ENCODE data around the gene ENO2.

The ENO2 gene

GRCh38 chr12:6959058-6959804, 44.9 kb downstream of the ENO2 start:
- in situ Hi-C loops (cut with MboI; ENCODE audit: low sequenced_read_pairs), result no loop called here

DNA sequence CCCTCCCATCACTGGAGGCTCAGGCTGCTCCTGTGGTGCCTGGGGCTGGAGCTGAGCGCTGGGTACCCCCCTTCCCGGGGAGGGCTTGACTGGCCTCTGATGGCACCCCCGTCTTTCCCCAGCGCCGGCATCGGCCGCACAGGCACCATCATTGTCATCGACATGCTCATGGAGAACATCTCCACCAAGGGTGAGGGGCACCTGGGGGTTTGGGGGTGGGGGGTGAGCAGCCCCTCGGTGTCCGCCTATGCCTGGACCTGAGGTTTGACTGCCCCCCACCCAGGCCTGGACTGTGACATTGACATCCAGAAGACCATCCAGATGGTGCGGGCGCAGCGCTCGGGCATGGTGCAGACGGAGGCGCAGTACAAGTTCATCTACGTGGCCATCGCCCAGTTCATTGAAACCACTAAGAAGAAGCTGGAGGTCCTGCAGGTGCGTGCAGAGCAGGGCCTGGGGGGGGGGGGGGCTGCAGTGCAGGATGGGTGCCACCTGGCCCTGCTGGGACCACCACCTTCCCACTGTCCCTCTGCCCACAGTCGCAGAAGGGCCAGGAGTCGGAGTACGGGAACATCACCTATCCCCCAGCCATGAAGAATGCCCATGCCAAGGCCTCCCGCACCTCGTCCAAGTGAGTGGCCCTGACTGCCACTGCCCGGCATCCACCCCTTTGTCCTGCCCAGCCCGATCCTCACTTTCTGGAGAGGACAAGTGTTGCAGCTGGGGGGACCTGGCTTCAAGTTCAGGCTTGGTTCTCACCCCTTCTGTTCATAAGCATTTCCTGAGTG, 45.6 kb downstream of the ENO2 start:
- in situ Hi-C loops (cut with MboI; ENCODE audit: low sequenced_read_pairs), result no loop called here

- in situ Hi-C loops (cut with MboI; ENCODE audit: low sequenced_read_pairs), result no loop called here
Measured at GRCh38 chr12:6960593-6961277, 46.4 kb downstream of the ENO2 start.

DNA sequence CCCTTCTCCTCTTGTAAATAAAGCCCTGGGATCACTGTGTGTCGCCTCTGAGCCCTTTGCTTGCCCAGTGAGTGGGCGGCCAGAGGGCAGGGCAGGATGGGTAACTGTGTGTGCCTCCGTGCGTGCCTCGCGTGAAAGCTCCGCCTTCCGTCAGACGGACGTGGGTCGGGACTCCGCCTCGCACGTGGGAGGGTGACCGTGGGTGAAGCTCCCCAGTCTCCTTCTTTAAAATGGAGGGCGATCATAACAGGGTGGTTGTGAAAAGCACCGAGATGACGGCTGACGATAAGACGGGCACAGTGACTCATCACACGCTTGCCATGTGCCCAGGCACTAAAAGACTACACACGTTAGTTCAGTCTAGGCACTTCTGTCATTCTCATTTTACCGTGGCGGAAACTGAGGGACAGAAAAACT, 46.9 kb downstream of the ENO2 start:
- in situ Hi-C loops (cut with MboI; ENCODE audit: low sequenced_read_pairs), result no loop called here

- in situ Hi-C loops (cut with MboI; ENCODE audit: low sequenced_read_pairs), result no loop called here
Measured at GRCh38 chr12:6961695-6962284, 47.4 kb downstream of the ENO2 start.

GRCh38 chr12:6962285-6963015, 48.1 kb downstream of the ENO2 start:
- in situ Hi-C loops (cut with MboI; ENCODE audit: low sequenced_read_pairs), result no loop called here

- in situ Hi-C loops (cut with MboI; ENCODE audit: low sequenced_read_pairs), result no loop called here
Measured at GRCh38 chr12:6963016-6963731, 48.8 kb downstream of the ENO2 start.

DNA sequence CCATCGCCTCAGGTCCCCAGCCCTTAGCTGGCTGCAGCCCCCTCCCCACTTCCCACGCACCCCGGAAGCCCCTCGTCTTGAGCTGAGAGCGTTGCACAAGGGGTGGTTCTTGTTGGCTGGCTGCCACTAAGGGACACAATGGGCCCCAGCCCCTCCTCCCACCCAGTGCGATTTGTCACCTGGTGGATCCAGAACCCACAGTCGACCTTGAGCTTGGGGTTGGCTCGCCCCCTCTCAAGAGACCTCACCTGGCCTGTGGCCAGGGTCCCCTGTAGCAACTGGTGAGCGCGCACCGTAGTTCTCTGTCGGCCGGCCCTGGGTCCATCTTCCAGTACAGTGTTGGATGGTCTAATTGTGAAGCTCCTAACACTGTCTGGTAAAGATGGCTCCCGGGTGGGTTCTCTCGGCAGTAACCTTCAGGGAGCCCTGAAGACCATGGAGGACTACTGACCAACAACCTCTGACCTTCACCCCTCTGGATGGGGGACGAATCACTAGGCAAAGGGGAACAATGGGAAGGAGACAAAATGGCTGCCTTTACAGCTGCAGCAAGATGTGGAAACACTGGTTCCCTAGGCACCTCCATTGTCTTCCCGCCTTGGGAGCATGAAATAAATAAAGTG, 49.5 kb downstream of the ENO2 start:
- in situ Hi-C loops (cut with MboI; ENCODE audit: low sequenced_read_pairs), result no loop called here

GRCh38 chr12:6964605-6965025, 50.2 kb downstream of the ENO2 start:
- in situ Hi-C loops (cut with MboI; ENCODE audit: low sequenced_read_pairs), result no loop called here

GRCh38 chr12:6965026-6965661, 50.8 kb downstream of the ENO2 start:
- in situ Hi-C loops (cut with MboI; ENCODE audit: low sequenced_read_pairs), result no loop called here

DNA sequence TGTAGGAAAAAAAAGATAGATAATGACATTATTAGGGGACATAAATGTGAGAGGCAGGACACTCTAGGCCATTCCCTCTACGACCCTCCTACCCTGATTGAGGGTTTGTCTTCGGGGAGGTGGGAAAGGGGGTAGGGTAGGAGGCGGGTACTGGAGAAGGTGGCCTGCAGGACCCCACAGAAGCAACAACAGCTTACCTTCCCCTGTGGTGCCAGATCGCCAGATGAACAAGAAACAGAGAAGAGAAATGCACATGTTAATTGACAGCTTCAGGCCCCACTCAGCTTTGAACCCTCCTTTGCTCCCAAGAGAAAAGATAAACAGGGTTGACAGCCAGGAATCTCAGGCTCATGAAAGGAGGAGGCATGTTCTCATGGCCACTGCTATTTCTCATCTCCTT, 51.3 kb downstream of the ENO2 start:
- in situ Hi-C loops (cut with MboI; ENCODE audit: low sequenced_read_pairs), result no loop called here

DNA sequence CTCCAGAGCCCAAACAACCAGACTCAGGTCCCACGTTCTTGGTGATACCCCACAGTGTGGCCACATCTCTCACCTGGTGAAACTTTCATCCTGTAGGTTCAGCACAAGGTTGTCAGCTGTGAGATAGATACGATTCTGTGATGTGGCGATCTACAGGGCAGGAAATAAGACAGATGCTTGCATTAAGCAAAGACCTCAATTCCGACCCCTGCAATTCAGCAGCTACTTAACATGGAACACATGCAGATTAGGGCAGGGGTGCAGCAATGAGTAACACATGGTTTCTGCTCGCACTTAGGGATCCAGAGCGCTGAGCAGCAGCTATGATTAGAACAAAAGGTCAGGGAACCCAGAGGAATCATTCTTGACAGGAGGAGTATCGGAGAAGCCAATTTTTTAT, 52.0 kb downstream of the ENO2 start:
- in situ Hi-C loops (cut with MboI; ENCODE audit: low sequenced_read_pairs), result no loop called here

DNA sequence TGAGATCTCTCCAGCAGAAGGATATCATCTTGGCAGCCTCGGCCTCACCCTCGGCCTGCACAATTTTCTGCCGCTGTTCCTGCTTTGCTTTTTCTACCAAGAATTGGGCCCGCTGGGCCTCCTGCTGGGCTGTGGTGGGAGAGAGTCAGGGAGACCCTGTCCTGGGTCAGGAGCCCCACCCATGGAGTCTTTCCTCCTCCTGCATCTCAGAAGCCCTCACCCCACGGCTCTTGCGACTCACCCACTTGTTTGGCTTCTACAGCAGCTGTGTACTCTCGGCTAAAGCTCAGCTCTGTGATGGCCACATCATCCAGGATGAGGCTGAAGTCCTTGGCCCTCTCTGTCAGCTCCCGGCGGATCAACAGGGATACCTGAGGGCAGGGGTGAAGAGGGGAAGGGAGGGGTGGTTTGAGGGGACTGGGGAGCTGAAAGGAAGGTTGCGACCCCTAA, 53.3 kb downstream of the ENO2 start:
- in situ Hi-C loops (cut with MboI; ENCODE audit: low sequenced_read_pairs), result no loop called here

DNA sequence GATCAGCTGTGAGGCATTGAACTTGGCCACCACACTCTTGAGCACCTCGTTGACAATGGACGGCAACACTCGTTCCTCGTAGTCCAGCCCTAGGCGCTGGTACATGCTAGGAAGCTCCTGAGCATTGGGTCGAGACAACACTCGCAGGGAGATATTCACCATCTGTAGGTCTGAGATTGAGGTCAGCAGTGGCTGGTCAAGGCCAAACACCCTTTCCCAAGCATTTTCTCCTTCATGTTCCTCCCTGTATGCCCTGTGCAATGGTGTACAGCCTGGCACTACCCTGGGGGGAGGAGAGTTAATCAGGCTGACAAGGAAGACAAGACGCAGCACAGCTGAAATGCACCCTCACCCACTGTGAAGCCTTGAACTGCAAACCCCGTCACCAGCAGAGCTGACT, 54.0 kb downstream of the ENO2 start:
- in situ Hi-C loops (cut with MboI; ENCODE audit: low sequenced_read_pairs), result no loop called here

- in situ Hi-C loops (cut with MboI; ENCODE audit: low sequenced_read_pairs), result no loop called here
Measured at GRCh38 chr12:6970096-6970527, 55.7 kb downstream of the ENO2 start.

All from hTERT RPE-1 (cell line).